ENCODE results near the gene FERMT3.

DNA sequence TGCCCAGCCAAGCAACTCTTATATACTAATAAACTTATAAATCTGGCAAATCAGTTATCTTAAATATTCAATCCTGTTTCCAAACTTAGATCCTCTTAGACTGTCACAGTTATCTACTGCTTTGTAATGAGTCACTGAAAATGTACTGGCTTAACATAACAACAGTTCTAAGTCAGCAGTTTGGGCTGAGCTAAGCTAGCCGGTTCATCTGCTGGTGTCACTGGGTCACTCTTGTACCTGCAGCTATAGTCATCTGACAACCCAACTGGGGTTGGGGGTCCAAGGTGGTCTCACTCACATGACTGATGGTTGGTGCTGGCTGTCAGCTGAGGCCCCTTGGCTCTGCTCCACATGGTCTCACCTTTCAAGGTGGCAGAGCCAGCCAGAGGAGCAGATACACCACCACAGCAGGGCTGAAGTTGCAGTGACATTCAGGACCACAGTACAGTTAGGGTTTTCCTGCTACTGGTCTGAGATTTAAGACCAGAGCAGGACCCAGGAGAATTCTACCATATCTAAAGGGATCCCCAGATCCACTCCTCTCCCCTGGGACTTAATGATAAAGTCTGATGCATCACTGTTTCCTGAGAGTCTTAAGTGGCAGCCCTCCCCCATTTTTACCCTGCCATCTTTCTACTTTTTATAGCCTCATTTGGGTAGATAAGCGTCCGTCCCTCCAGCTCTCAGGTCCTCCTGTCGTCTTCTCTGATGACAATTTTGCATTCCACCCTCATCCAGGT is 32.7 kb upstream of the FERMT3 start:
- TF ChIP-seq, protein P1, sequence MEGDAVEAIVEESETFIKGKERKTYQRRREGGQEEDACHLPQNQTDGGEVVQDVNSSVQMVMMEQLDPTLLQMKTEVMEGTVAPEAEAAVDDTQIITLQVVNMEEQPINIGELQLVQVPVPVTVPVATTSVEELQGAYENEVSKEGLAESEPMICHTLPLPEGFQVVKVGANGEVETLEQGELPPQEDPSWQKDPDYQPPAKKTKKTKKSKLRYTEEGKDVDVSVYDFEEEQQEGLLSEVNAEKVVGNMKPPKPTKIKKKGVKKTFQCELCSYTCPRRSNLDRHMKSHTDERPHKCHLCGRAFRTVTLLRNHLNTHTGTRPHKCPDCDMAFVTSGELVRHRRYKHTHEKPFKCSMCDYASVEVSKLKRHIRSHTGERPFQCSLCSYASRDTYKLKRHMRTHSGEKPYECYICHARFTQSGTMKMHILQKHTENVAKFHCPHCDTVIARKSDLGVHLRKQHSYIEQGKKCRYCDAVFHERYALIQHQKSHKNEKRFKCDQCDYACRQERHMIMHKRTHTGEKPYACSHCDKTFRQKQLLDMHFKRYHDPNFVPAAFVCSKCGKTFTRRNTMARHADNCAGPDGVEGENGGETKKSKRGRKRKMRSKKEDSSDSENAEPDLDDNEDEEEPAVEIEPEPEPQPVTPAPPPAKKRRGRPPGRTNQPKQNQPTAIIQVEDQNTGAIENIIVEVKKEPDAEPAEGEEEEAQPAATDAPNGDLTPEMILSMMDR (conservative IDR thresholded peaks at IDR 0.05 in 1 of 2, IDR thresholded peaks at IDR 0.05 in 1 of 2; ENCODE audit: low read depth in 1 of 2, low read length in 2 of 2), result no peak
- no peak for TF ChIP-seq EZH2 (IDR thresholded peaks at IDR 0.05; ENCODE audit: low read length, missing control alignments)

Measured in fibroblast of lung (primary cell).